H1 (cell line): ENCODE data around the gene MTPN. TPM values are rescaled to one million over a fixed set of nuclear protein-coding genes. Genes with fewer than 3 reads are reported as not detected.

ENCODE experiments used
- CTCF ChIA-PET: fragments of 300-600 bp; sonication (Branson Sonifier 250); formaldehyde crosslinking; loops from one replicate; lab custom pipeline; 2021; ENCODE audit not compliant: partially characterized antibody; lab: Charles Lee
- POLR2A ChIA-PET: fragments of 300-600 bp; sonication (Branson Sonifier 250); formaldehyde crosslinking; loops from one replicate; lab custom pipeline; 2021; ENCODE audit warnings: inconsistent platforms; ENCODE audit not compliant: partially characterized antibody; lab: Charles Lee
- DNase-seq, 2 experiments: peaks; one replicate each; pipeline versions ENCODE4 v3.0.0 to v3.0.0-alpha.2; 2010 to 2022; ENCODE audit warnings: low spot score in 2 of 2, low read depth in 1 of 2, mixed read lengths in 1 of 2
- FAIRE-seq: peaks from 2 replicates; lab custom pipeline; 2011; peaks lifted over from hg19 to GRCh38; lab: Jason Lieb, UNC
- H2AFZ ChIP-seq: 2 replicates; pipeline ENCODE4 v1.8.1; 2012; ENCODE audit warnings: low read length, inconsistent platforms
- H2AK5ac ChIP-seq: 2 replicates; pipeline ENCODE4 v1.6.1; 2013; ENCODE audit warnings: low read depth, low read length
- H2BK120ac ChIP-seq: replicated peaks from 2 replicates; pipeline ENCODE3; 2013; ENCODE audit warnings: low read depth, low read length, inconsistent platforms
- H2BK12ac ChIP-seq: 2 replicates; pipeline ENCODE4 v1.6.1; 2013; ENCODE audit warnings: low read depth, low read length
- H2BK15ac ChIP-seq: 2 replicates; pipeline ENCODE4 v1.6.1; 2013; ENCODE audit warnings: low read length
- H2BK20ac ChIP-seq: 2 replicates; pipeline ENCODE4 v1.6.1; 2013; ENCODE audit warnings: low read length
- H2BK5ac ChIP-seq: 2 replicates; pipeline ENCODE4 v1.6.1; 2013; ENCODE audit warnings: low read depth, low read length
- H3K14ac ChIP-seq: 2 replicates; pipeline ENCODE4 v1.6.1; 2013; ENCODE audit warnings: inconsistent platforms; ENCODE audit not compliant: insufficient read length
- H3K18ac ChIP-seq: 2 replicates; pipeline ENCODE4 v1.6.1; 2013; ENCODE audit warnings: low read length; ENCODE audit errors: extremely low read depth
- H3K23ac ChIP-seq: 2 replicates; pipeline ENCODE4 v1.6.1; 2013; ENCODE audit warnings: inconsistent platforms; ENCODE audit not compliant: insufficient read length
- H3K23me2 ChIP-seq: 2 replicates; pipeline ENCODE4 v1.6.1; 2013; ENCODE audit warnings: low read depth, low read length
- H3K27ac ChIP-seq: 2 replicates; pipeline ENCODE4 v1.6.1; 2011; ENCODE audit warnings: low read depth, low read length, inconsistent platforms
- H3K27me3 ChIP-seq, 4 experiments: replicated peaks in 1 of 4; 1 replicate in 1 of 4; 2 replicates in 3 of 4; pipeline versions ENCODE4 v1.6.1 to v1.8.1; 2011 to 2013; ENCODE audit warnings: low read length in 3 of 4, mild to moderate bottlenecking in 3 of 4, inconsistent platforms in 2 of 4, mixed read lengths in 2 of 4, moderate library complexity in 1 of 4; ENCODE audit not compliant: control insufficient read depth in 3 of 4, insufficient read depth in 3 of 4; ENCODE audit errors: extremely low read depth in 1 of 4
- H3K36me3 ChIP-seq, 4 experiments: 2 replicates each; pipeline versions ENCODE4 v1.6.1 to v1.8.1; 2011 to 2013; ENCODE audit warnings: mild to moderate bottlenecking in 4 of 4, low read length in 3 of 4, moderate library complexity in 2 of 4, control low read depth in 1 of 4, inconsistent platforms in 1 of 4; ENCODE audit not compliant: insufficient read depth in 4 of 4, control insufficient read depth in 2 of 4
- H3K4ac ChIP-seq: replicated peaks from 2 replicates; pipeline ENCODE3; 2013; ENCODE audit warnings: low read length, low read depth, mixed read lengths, inconsistent platforms; ENCODE audit not compliant: insufficient read length
- H3K4me1 ChIP-seq, 4 experiments: replicated peaks in 1 of 4; 1 replicate in 1 of 4; 2 replicates in 3 of 4; pipeline versions ENCODE4 v1.6.1 to v1.8.1; 2011 to 2013; ENCODE audit warnings: low read length in 3 of 4, inconsistent platforms in 2 of 4, mixed read lengths in 1 of 4; ENCODE audit not compliant: insufficient read depth in 4 of 4, control insufficient read depth in 3 of 4
- H3K4me2 ChIP-seq, 2 experiments: 2 replicates each; pipeline versions ENCODE4 v1.6.1 to v1.8.1; 2011 to 2013; ENCODE audit warnings: low read depth in 2 of 2, low read length in 2 of 2, control low read depth in 1 of 2, inconsistent platforms in 1 of 2, mild to moderate bottlenecking in 1 of 2; ENCODE audit not compliant: insufficient read depth in 1 of 2
- H3K4me3 ChIP-seq, 4 experiments: fragments of 200-600, 300-600 bp in 1 of 4; sonication (generic), shearing (Covaris generic), sonication (Bioruptor Twin) in 1 of 4; 2 replicates each; pipeline versions ENCODE4 v1.5.1 to v1.8.1; 2011 to 2016; ENCODE audit warnings: low read length in 4 of 4, low read depth in 3 of 4, control low read depth in 2 of 4, inconsistent platforms in 2 of 4, mild to moderate bottlenecking in 2 of 4, mixed read lengths in 1 of 4, moderate library complexity in 1 of 4; ENCODE audit not compliant: insufficient read depth in 2 of 4; ENCODE audit errors: extremely low read depth in 1 of 4
- H3K56ac ChIP-seq: replicated peaks from 2 replicates; pipeline ENCODE3; 2013; ENCODE audit warnings: low read depth, mild to moderate bottlenecking, mixed read lengths, low read length, inconsistent platforms; ENCODE audit not compliant: insufficient read length
- H3K79me1 ChIP-seq: 2 replicates; pipeline ENCODE4 v1.6.1; 2013; ENCODE audit warnings: low read depth, low read length, control low read depth
- H3K79me2 ChIP-seq, 2 experiments: 2 replicates each; pipeline versions ENCODE4 v1.6.1 to v1.8.1; 2012 to 2013; ENCODE audit warnings: low read length in 2 of 2, mild to moderate bottlenecking in 2 of 2, inconsistent platforms in 1 of 2; ENCODE audit not compliant: insufficient read depth in 2 of 2, control insufficient read depth in 1 of 2
- H3K9ac ChIP-seq, 4 experiments: replicated peaks in 1 of 4; 1 replicate in 1 of 4; 2 replicates in 3 of 4; pipeline versions ENCODE4 v1.6.1 to v1.8.1; 2011 to 2013; ENCODE audit warnings: low read depth in 3 of 4, low read length in 3 of 4, control low read depth in 2 of 4, mild to moderate bottlenecking in 2 of 4, moderate library complexity in 2 of 4, inconsistent platforms in 1 of 4; ENCODE audit errors: extremely low read depth in 1 of 4
- H3K9me3 ChIP-seq, 2 experiments: 2 replicates each; pipeline versions ENCODE4 v1.6.1 to v1.8.1; 2012 to 2013; ENCODE audit warnings: mild to moderate bottlenecking in 2 of 2, moderate library complexity in 2 of 2, control low read depth in 1 of 2, inconsistent platforms in 1 of 2, low read depth in 1 of 2, low read length in 1 of 2, mixed read lengths in 1 of 2; ENCODE audit not compliant: insufficient read depth in 2 of 2
- H4K20me1 ChIP-seq, 2 experiments: replicated peaks in 1 of 2; 2 replicates each; pipeline versions ENCODE3 to v1.8.1; 2011 to 2013; ENCODE audit warnings: inconsistent platforms in 2 of 2, low read length in 2 of 2, mild to moderate bottlenecking in 1 of 2; ENCODE audit not compliant: insufficient read depth in 2 of 2, control insufficient read depth in 1 of 2
- H4K5ac ChIP-seq: 2 replicates; pipeline ENCODE4 v1.6.1; 2013; ENCODE audit warnings: low read length, low read depth, mixed read lengths, inconsistent platforms; ENCODE audit not compliant: insufficient read length
- H4K8ac ChIP-seq: 2 replicates; pipeline ENCODE4 v1.8.0; 2013; ENCODE audit warnings: mild to moderate bottlenecking, moderate library complexity, low read length, inconsistent platforms; ENCODE audit not compliant: insufficient read depth; ENCODE audit errors: extremely low read depth
- H4K91ac ChIP-seq: replicated peaks from 2 replicates; pipeline ENCODE3; 2013; ENCODE audit warnings: low read length, mixed read lengths, inconsistent platforms; ENCODE audit not compliant: insufficient read length
- CEBPB ChIP-seq: IDR thresholded peaks from 2 replicates; pipeline ENCODE4 v1.6.1; 2012; ENCODE audit warnings: low read depth, low read length
- CHD1 ChIP-seq: IDR thresholded peaks from 2 replicates; pipeline ENCODE4 v1.6.1; 2012; ENCODE audit warnings: low read depth, low read length, improper control_type of control experiment
- EZH2 ChIP-seq: fragments of 200-600 bp; sonication (generic); IDR thresholded peaks from 2 replicates; pipeline ENCODE4 v1.7.1; 2012; ENCODE audit warnings: low read depth, mild to moderate bottlenecking, moderate library complexity, low read length, inconsistent platforms; ENCODE audit not compliant: severe bottlenecking
- FOSL1 ChIP-seq: IDR thresholded peaks from 2 replicates; pipeline ENCODE4 v1.6.1; 2011; ENCODE audit warnings: mild to moderate bottlenecking, low read depth, low read length, moderate library complexity; ENCODE audit not compliant: insufficient read depth
- HDAC2 ChIP-seq, 2 experiments: fragments of 300-600 bp in 1 of 2; sonication (generic) in 1 of 2; IDR thresholded peaks; 2 replicates each; pipeline ENCODE4 v1.6.1; 2011 to 2012; ENCODE audit warnings: low read depth in 2 of 2, low read length in 2 of 2, mild to moderate bottlenecking in 2 of 2, moderate library complexity in 2 of 2, borderline replicate concordance in 1 of 2, inconsistent platforms in 1 of 2
- MAFK ChIP-seq: IDR thresholded peaks from 2 replicates; pipeline ENCODE4 v1.6.1; 2012; ENCODE audit warnings: low read depth, mild to moderate bottlenecking, improper control_type of control experiment, low read length
- RNF2 ChIP-seq: fragments of 200-900, 300-1000 bp; sonication (generic); IDR thresholded peaks from 2 replicates; pipeline ENCODE4 v1.7.1; 2016; ENCODE audit warnings: borderline replicate concordance, low read depth, mild to moderate bottlenecking, antibody characterized with exemption, low read length; ENCODE audit not compliant: poor library complexity, severe bottlenecking; ENCODE audit errors: missing control alignments
- SP2 ChIP-seq: IDR thresholded peaks from 2 replicates; pipeline ENCODE4 v1.6.1; 2012; ENCODE audit warnings: mild to moderate bottlenecking, low read length, inconsistent platforms
- SUZ12 ChIP-seq: fragments of 200-600 bp; sonication (generic); IDR thresholded peaks from 2 replicates; pipeline ENCODE4 v1.6.1; 2012; ENCODE audit warnings: mild to moderate bottlenecking, inconsistent platforms, low read length, moderate library complexity, mixed read lengths
- TBP ChIP-seq: IDR thresholded peaks from 2 replicates; pipeline ENCODE4 v1.6.1; 2011; ENCODE audit warnings: low read depth, low read length, improper control_type of control experiment
- TCF12 ChIP-seq: IDR thresholded peaks from 2 replicates; pipeline ENCODE4 v1.6.1; 2011; ENCODE audit warnings: low read depth, mild to moderate bottlenecking, low read length
- ZNF274 ChIP-seq: IDR thresholded peaks from 2 replicates; pipeline ENCODE4 v1.7.0; 2012; ENCODE audit warnings: low read length, borderline replicate concordance; ENCODE audit errors: extremely low read depth
- WGBS, 2 experiments: shearing (Covaris generic) in 1 of 2; methylation state at CpG; one replicate each; pipeline versions ENCODE4 v1.1.6 to v1.1.7; 2013 to 2015; ENCODE audit warnings: low lambda C conversion rate in 2 of 2, mixed read lengths in 2 of 2, inconsistent platforms in 1 of 2, low coverage in 1 of 2, missing lambda C conversion rate in 1 of 2; ENCODE audit not compliant: insufficient replicate concordance in 2 of 2, insufficient coverage in 1 of 2, insufficient read length in 1 of 2; ENCODE audit errors: extremely low coverage in 1 of 2, missing lambda C conversion rate in 1 of 2; 5-methylcytosine and 5-hydroxymethylcytosine counted together
- polyA plus RNA-seq, 7 experiments: library from polyadenylated mRNA; depleted of rRNA in 3 of 7; stranded (reverse) in 5 of 7; unstranded in 2 of 7; fragments of >200 nt in 5 of 7; fragments of 200-250 nt in 2 of 7; gene quantifications; 1 replicate in 5 of 7; 2 replicates in 1 of 7; 4 replicates in 1 of 7; pipeline versions ENCODE4 v1.2.1 to v1.2.3, GENCODE V29; 2011 to 2013; ENCODE audit warnings: missing spikeins in 2 of 7, mixed read lengths in 2 of 7
- total RNA-seq: library from RNA; stranded (reverse); fragmentation: NEBNext Ultra II Directional; extraction: Animal tissue kit (Norgen Biotek cat#: 25700); gene quantifications from 2 replicates; pipeline ENCODE4 v1.2.1, GENCODE V29; 2021
- TF ChIP-seq, protein P1 (sequence below): IDR thresholded peaks from 2 replicates; pipeline ENCODE4 v1.6.1; 2011; ENCODE audit warnings: low read depth, mild to moderate bottlenecking, low read length; ENCODE audit not compliant: insufficient read depth

The MTPN gene
- total and polyA plus RNA-seq, 2 of the 8 experiments (the other 6 are each of a cell fraction or from before 2014, with no cell fraction given) = 33.0 to 101 TPM

DNA sequence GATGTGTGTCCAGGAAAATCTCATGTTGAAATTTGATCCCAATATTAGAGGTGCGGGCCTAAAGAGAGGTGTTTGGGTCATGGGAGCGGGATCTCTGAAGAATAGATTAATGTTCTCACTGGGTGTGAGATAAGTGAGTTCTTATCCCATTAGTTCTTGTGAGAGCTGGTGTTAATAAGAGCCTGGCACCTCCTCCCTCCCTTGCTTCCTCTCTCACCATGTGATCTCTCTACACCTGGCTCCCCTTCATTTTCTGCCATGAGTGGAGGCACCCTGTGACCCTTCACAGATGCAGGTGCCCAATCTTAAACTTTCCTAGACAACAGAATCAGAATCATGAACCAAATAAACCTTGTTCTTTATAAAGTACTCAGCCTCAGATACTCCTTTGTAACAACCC is 19.5 kb downstream of the MTPN start:
- H3K9me3 ChIP-seq = no peaks in the 10 kb centered on the region
- no peaks in the 10 kb centered on the region; a peak in 1 of 8 replicates for H3K36me3 ChIP-seq
- no peak overlapping the region for H4K91ac ChIP-seq
- H4K8ac ChIP-seq = no peak overlapping the region
- H3K18ac ChIP-seq = no peak overlapping the region
- no peak overlapping the region for H3K23ac ChIP-seq
- H3K4ac ChIP-seq = no peak overlapping the region
- CTCF ChIA-PET = no interaction called here
- H2AFZ ChIP-seq = no peak overlapping the region
- no peak overlapping the region for H3K4me2 ChIP-seq
- no peak overlapping the region for H3K4me3 ChIP-seq
- H2BK20ac ChIP-seq = no peak overlapping the region
- FAIRE-seq = no peak
- no peak overlapping the region for H4K5ac ChIP-seq
- DNase-seq = no peak
- no peaks in the 10 kb centered on the region for H3K4me1 ChIP-seq
- no peaks in the 10 kb centered on the region for H3K79me1 ChIP-seq
- no peaks in the 10 kb centered on the region; the same call in 1 of the 2 replicates for H3K23me2 ChIP-seq
- H3K27me3 ChIP-seq = no peaks in the 10 kb centered on the region
- 97% methylated on average over 2 of the region's 2 CpGs; no CpG with 5 or more reads in 1 of the 2 experiments for WGBS, 2 experiments
- no peak overlapping the region for H3K14ac ChIP-seq
- no peak overlapping the region for H3K27ac ChIP-seq
- no peak overlapping the region for H3K9ac ChIP-seq
- peaks cover 0 to 91% of the 10 kb centered on the region in 2 experiments; a peak in 2 of 4 replicates for H3K79me2 ChIP-seq
- H2BK120ac ChIP-seq = no peak overlapping the region
- POLR2A ChIA-PET = interaction anchor here (0.6 kb wide), 1 partner anchor 32 kb away, joined by 3 read pairs; no protein-coding TSS in a partner anchor
- no peak overlapping the region for H3K56ac ChIP-seq
- peaks cover 5 to 8% of the 10 kb centered on the region in 2 experiments for H4K20me1 ChIP-seq
- no peak overlapping the region for H2BK15ac ChIP-seq
- no peak for TF ChIP-seq FOSL1
- TF ChIP-seq CHD1 = no peak
- TF ChIP-seq SP2 = no peak
- no peak for TF ChIP-seq HDAC2 (IDR thresholded peaks at IDR 0.05; ENCODE audit: borderline replicate concordance in 1 of 2, low read depth in 2 of 2, low read length in 2 of 2)
- no peak for TF ChIP-seq CEBPB
- no peak for TF ChIP-seq ZNF274
- no peak for TF ChIP-seq RNF2
- no peak for TF ChIP-seq TCF12
- TF ChIP-seq, protein P1, sequence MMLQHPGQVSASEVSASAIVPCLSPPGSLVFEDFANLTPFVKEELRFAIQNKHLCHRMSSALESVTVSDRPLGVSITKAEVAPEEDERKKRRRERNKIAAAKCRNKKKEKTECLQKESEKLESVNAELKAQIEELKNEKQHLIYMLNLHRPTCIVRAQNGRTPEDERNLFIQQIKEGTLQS = no peak
- TF ChIP-seq MAFK = no peak
- TF ChIP-seq SUZ12 = no peak
- no peak for TF ChIP-seq EZH2
- no peak for TF ChIP-seq TBP
- no peak overlapping the region for H2BK12ac ChIP-seq
- no peak overlapping the region for H2AK5ac ChIP-seq
- H2BK5ac ChIP-seq = no peak overlapping the region
